Measurements from ENCODE around the gene TTLL5.

TTLL5 gene

GRCh38 chr14:75939200-75939599 is 278.2 kb downstream of the TTLL5 start:
- no peaks in the 10 kb centered on the region for H3K27me3 ChIP-seq
- no peak for DNase-seq
- peaks cover 8% of the 10 kb centered on the region for H3K4me1 ChIP-seq
- no peaks in the 10 kb centered on the region for H3K9me3 ChIP-seq
- H3K4me3 ChIP-seq (ENCODE audit: low read depth, low read length) = no peak overlapping the region
- TF ChIP-seq CTCF (IDR thresholded peaks at IDR 0.05; ENCODE audit: low read depth, low read length) = no peak
- H3K36me3 ChIP-seq = no peaks in the 10 kb centered on the region

GRCh38 chr14:75941030-75941429 is 280.0 kb downstream of the TTLL5 start:
- DNase-seq = peak; percentile 17
- no peaks in the 10 kb centered on the region for H3K36me3 ChIP-seq

GRCh38 chr14:75944607-75945241 is 283.7 kb downstream of the TTLL5 start:
- Histone ChIP-seq H3K4me1 (peaks cover 8% of the 10 kb centered on the region), H3K36me3 (no peaks in the 10 kb centered on the region), H3K4me3 (ENCODE audit: low read depth, low read length) (no peak overlapping the region), H3K27me3 (no peaks in the 10 kb centered on the region), H3K9me3 (no peaks in the 10 kb centered on the region)
- DNase-seq = no peak
- no peak for TF ChIP-seq CTCF (IDR thresholded peaks at IDR 0.05; ENCODE audit: low read depth, low read length)

More at GRCh38 chr14:75941030-75941429, 280.0 kb downstream of the TTLL5 start:
- Histone ChIP-seq H3K27me3 (no peaks in the 10 kb centered on the region), H3K4me3 (ENCODE audit: low read depth, low read length) (no peak overlapping the region), H3K9me3 (no peaks in the 10 kb centered on the region), H3K4me1 (peaks cover 8% of the 10 kb centered on the region)
- no peak for TF ChIP-seq CTCF (IDR thresholded peaks at IDR 0.05; ENCODE audit: low read depth, low read length)

- no peak for TF ChIP-seq CTCF (IDR thresholded peaks at IDR 0.05; ENCODE audit: low read depth, low read length)
- Histone ChIP-seq H3K4me1 (no peaks in the 10 kb centered on the region; the same call in 1 of the 2 replicates), H3K9me3 (no peaks in the 10 kb centered on the region), H3K36me3 (no peaks in the 10 kb centered on the region), H3K4me3 (ENCODE audit: low read depth, low read length) (no peak overlapping the region), H3K27me3 (no peaks in the 10 kb centered on the region)
- DNase-seq = peak; percentile 35
These were observed 285.7 kb downstream of the TTLL5 start for GRCh38 chr14:75946785-75947184.

- no peaks in the 10 kb centered on the region for H3K4me1 ChIP-seq
- no peak overlapping the region for H3K4me3 ChIP-seq (ENCODE audit: low read depth, low read length)
- H3K36me3 ChIP-seq = no peaks in the 10 kb centered on the region
- H3K9me3 ChIP-seq = no peaks in the 10 kb centered on the region
- no peak for TF ChIP-seq CTCF (IDR thresholded peaks at IDR 0.05; ENCODE audit: low read depth, low read length)
- DNase-seq = no peak
- H3K27me3 ChIP-seq = no peaks in the 10 kb centered on the region
These were observed 291.4 kb downstream of the TTLL5 start for GRCh38 chr14:75952489-75952888.

GRCh38 chr14:75959031-75959430 is 298.0 kb downstream of the TTLL5 start:
- Histone ChIP-seq H3K4me1 (peaks cover 14% of the 10 kb centered on the region), H3K36me3 (no peaks in the 10 kb centered on the region; the same call in 1 of the 2 replicates), H3K4me3 (ENCODE audit: low read depth, low read length) (no peak overlapping the region), H3K9me3 (no peaks in the 10 kb centered on the region), H3K27me3 (no peaks in the 10 kb centered on the region)
- TF ChIP-seq CTCF (IDR thresholded peaks at IDR 0.05; ENCODE audit: low read depth, low read length) = no peak
- DNase-seq = no peak

Data from BE2C (cell line).